ENCODE data around the gene SCGN.

GRCh38 chr6:25699649-25700048 is 47.6 kb downstream of the SCGN start:
- no peak for TF ChIP-seq ZNF274 (IDR thresholded peaks at IDR 0.05; ENCODE audit: low read length)
- no peak for TF ChIP-seq ZNF274 (tag by site-specific recombination; IDR thresholded peaks at IDR 0.05; ENCODE audit: borderline replicate concordance)
- TF ChIP-seq SP2 (tag by site-specific recombination; IDR thresholded peaks at IDR 0.05) = no peak
- TF ChIP-seq ZNF777 (tag by site-specific recombination; IDR thresholded peaks at IDR 0.05; ENCODE audit: borderline replicate concordance) = no peak
- no peak for TF ChIP-seq MEIS1 (CRISPR knock-in tag; IDR thresholded peaks at IDR 0.05; ENCODE audit: borderline replicate concordance)
- TF ChIP-seq ZFHX2 (tag by site-specific recombination; conservative IDR thresholded peaks at IDR 0.05) = no peak
- TF ChIP-seq ZNF639 (tag by site-specific recombination; IDR thresholded peaks at IDR 0.05) = no peak
